ENCODE measurements around the gene LHFPL3.

Gene LHFPL3

DNA sequence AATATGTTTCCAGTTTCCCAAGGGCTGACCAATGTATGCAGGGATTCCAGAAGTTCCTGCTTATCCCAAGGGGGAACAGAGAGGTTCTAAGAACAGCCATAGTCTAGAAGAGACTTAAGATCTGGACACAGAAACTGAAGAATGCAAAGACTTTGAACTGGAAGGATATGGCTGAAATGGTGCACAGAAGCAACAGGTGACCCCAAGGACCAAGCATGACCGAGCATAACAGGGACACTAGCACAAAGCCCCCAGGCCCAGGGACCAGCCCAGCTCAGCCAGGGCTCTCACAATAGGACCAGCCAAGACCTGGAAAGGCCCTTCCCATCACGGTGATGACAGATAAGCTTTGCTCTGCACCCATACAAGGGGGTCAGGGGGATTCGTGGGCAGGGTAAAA is 472.6 kb downstream of the LHFPL3 start:
- H3K4me2 ChIP-seq (ENCODE audit: low read length), result no peak overlapping the region
- no peaks in the 10 kb centered on the region for H3F3A ChIP-seq (ENCODE audit: insufficient read depth, low read length)
- no peaks in the 10 kb centered on the region for H4K20me1 ChIP-seq (ENCODE audit: insufficient read depth, low read length)
- no peak overlapping the region for H3K9ac ChIP-seq (ENCODE audit: low read length)
- no peaks in the 10 kb centered on the region for H3K36me3 ChIP-seq (ENCODE audit: insufficient read depth, low read length)
- H3K4me3 ChIP-seq (ENCODE audit: low read depth, low read length, poor library complexity, severe bottlenecking), result no peak overlapping the region
- H3K79me2 ChIP-seq (ENCODE audit: insufficient read depth, low read length), result no peaks in the 10 kb centered on the region
- no peaks in the 10 kb centered on the region for H3K9me3 ChIP-seq (ENCODE audit: low read length)
- H3K27ac ChIP-seq (ENCODE audit: low read depth, low read length, poor library complexity, severe bottlenecking), result no peak overlapping the region
- H3K9me2 ChIP-seq (ENCODE audit: low read depth, low read length), result no peaks in the 10 kb centered on the region
- no peak overlapping the region for H2AFZ ChIP-seq (ENCODE audit: low read length)
- TF ChIP-seq EZH2 (IDR thresholded peaks at IDR 0.05; ENCODE audit: borderline replicate concordance, low read length), result no peak
- TF ChIP-seq, protein P1, sequence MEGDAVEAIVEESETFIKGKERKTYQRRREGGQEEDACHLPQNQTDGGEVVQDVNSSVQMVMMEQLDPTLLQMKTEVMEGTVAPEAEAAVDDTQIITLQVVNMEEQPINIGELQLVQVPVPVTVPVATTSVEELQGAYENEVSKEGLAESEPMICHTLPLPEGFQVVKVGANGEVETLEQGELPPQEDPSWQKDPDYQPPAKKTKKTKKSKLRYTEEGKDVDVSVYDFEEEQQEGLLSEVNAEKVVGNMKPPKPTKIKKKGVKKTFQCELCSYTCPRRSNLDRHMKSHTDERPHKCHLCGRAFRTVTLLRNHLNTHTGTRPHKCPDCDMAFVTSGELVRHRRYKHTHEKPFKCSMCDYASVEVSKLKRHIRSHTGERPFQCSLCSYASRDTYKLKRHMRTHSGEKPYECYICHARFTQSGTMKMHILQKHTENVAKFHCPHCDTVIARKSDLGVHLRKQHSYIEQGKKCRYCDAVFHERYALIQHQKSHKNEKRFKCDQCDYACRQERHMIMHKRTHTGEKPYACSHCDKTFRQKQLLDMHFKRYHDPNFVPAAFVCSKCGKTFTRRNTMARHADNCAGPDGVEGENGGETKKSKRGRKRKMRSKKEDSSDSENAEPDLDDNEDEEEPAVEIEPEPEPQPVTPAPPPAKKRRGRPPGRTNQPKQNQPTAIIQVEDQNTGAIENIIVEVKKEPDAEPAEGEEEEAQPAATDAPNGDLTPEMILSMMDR (IDR thresholded peaks at IDR 0.05; ENCODE audit: low read length), result no peak
- no peaks in the 10 kb centered on the region for H3K4me1 ChIP-seq (ENCODE audit: insufficient read depth, low read length, severe bottlenecking)
- no peaks in the 10 kb centered on the region for H3K27me3 ChIP-seq (ENCODE audit: insufficient read depth, low read length)

DNA sequence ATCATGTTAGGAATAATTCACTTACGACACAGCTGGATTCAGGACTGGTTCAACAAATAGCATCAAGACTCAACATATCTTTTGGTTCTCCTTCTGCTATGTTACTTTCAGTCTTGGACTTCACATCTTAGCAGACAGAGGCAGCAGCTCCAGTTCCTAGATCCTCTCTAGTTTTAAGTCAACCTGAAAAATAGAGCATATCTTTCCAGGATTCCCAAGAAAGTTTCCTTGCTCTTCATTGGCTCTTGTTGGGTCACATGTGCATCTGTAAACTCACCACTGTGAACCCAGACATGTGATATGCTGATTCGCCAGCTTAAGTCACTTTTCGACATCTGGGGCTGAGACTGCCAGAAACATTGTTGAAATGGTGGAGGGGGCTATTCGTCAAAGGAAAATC is 475.5 kb downstream of the LHFPL3 start:
- no peaks in the 10 kb centered on the region for H3K9me3 ChIP-seq (ENCODE audit: low read length)
- H2AFZ ChIP-seq (ENCODE audit: low read length), result no peak overlapping the region
- H3K9me2 ChIP-seq (ENCODE audit: low read depth, low read length), result no peaks in the 10 kb centered on the region
- no peaks in the 10 kb centered on the region for H4K20me1 ChIP-seq (ENCODE audit: insufficient read depth, low read length)
- no peaks in the 10 kb centered on the region for H3K79me2 ChIP-seq (ENCODE audit: insufficient read depth, low read length)
- H3K27ac ChIP-seq (ENCODE audit: low read depth, low read length, poor library complexity, severe bottlenecking), result no peak overlapping the region
- H3K9ac ChIP-seq (ENCODE audit: low read length), result no peak overlapping the region
- H3K4me1 ChIP-seq (ENCODE audit: insufficient read depth, low read length, severe bottlenecking), result no peaks in the 10 kb centered on the region
- H3K27me3 ChIP-seq (ENCODE audit: insufficient read depth, low read length), result no peaks in the 10 kb centered on the region
- TF ChIP-seq, protein P1 (IDR thresholded peaks at IDR 0.05; ENCODE audit: low read length), result no peak
- no peak for TF ChIP-seq EZH2 (IDR thresholded peaks at IDR 0.05; ENCODE audit: borderline replicate concordance, low read length)
- no peak overlapping the region for H3K4me3 ChIP-seq (ENCODE audit: low read depth, low read length, poor library complexity, severe bottlenecking)
- no peak overlapping the region for H3K4me2 ChIP-seq (ENCODE audit: low read length)
- no peaks in the 10 kb centered on the region for H3K36me3 ChIP-seq (ENCODE audit: insufficient read depth, low read length)
- no peaks in the 10 kb centered on the region for H3F3A ChIP-seq (ENCODE audit: insufficient read depth, low read length)

DNA sequence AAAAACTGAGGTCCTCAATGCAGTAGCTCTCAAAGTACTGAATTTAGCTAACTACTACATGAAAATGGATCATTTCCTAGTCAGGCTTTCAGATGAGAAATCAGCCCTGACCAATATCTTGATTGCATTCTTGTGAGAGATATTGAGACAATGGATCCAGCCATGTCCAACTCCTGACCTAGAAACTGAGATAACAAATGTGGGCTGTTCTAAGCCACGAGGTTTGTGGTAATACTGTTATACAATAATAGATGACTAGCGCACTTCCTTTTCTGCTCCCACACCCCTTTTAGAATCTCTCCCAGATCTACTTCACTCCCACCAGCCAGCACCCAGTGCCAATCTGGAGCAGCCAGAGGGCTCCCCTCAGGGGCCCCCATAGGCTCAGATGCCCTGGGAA is 476.3 kb downstream of the LHFPL3 start:
- H3K27me3 ChIP-seq (ENCODE audit: insufficient read depth, low read length), result no peaks in the 10 kb centered on the region
- H3K9me3 ChIP-seq (ENCODE audit: low read length), result no peaks in the 10 kb centered on the region

More for the DNA sequence above, 476.3 kb downstream of the LHFPL3 start:
- H3K4me2 ChIP-seq (ENCODE audit: low read length), result no peak overlapping the region
- H2AFZ ChIP-seq (ENCODE audit: low read length), result no peak overlapping the region
- TF ChIP-seq EZH2 (IDR thresholded peaks at IDR 0.05; ENCODE audit: borderline replicate concordance, low read length), result no peak
- TF ChIP-seq, protein P1 (IDR thresholded peaks at IDR 0.05; ENCODE audit: low read length), result no peak
- no peaks in the 10 kb centered on the region for H3F3A ChIP-seq (ENCODE audit: insufficient read depth, low read length)
- H3K27ac ChIP-seq (ENCODE audit: low read depth, low read length, poor library complexity, severe bottlenecking), result no peak overlapping the region
- no peaks in the 10 kb centered on the region for H3K36me3 ChIP-seq (ENCODE audit: insufficient read depth, low read length)
- H3K9ac ChIP-seq (ENCODE audit: low read length), result no peak overlapping the region
- no peaks in the 10 kb centered on the region for H3K79me2 ChIP-seq (ENCODE audit: insufficient read depth, low read length)
- H3K4me1 ChIP-seq (ENCODE audit: insufficient read depth, low read length, severe bottlenecking), result no peaks in the 10 kb centered on the region
- no peak overlapping the region for H3K4me3 ChIP-seq (ENCODE audit: low read depth, low read length, poor library complexity, severe bottlenecking)
- no peaks in the 10 kb centered on the region for H3K9me2 ChIP-seq (ENCODE audit: low read depth, low read length)
- H4K20me1 ChIP-seq (ENCODE audit: insufficient read depth, low read length), result no peaks in the 10 kb centered on the region

All from OCI-LY1 (cell line).